ENCODE data around the gene TMEM119. TPM values are rescaled to one million over a fixed set of nuclear protein-coding genes. Genes with fewer than 3 reads are reported as not detected.
"Not testable (repeated sequence)": the region's sequence is repeated elsewhere in the genome, so short reads cannot be mapped to it uniquely, and the experiment has no call there.

The TMEM119 gene
- total RNA-seq, 1 donor from 2014 or later = 34.4 TPM

DNA sequence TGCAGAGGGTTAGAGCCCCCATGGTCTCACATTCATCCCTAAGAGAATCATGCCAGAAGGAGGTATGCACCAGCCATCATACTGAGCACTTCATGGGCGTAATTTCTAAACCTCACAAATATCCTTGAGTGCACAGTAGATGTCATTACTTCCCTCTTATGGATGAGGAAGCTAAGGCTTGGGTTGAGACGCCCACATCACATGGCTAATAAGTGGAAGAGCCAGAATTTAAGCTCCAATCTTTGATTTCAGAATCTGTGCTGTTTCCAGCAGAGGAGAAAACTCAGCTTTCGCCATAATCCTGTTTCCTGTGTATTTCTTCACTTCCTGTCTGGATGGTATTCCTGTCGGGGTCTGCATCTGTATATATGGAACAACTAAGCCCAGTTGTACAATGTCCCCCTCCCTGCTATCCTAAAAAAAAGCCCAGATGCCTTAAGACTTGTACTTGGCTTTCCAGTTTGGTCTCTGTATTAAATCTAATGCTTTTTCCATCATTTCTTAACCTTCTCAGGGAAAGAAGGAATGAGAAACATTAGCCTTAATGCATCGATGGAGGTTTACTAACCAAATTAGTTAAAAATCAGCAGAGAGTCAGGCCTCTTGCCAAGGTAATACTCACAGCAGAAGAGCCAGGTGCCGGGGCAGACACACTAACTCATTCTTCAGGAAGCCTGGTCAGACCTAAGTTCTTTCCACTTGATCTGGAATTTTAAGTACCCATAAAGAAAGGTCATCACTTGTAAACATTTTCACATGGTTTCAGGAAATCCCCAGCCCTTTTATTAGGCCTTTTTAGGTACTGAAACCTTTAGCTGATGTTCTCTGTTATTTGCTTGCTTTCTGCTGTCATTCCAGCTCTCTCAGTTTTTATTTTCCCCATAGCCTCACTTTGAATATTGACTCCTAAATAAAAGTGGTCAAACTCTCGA is 30.2 kb downstream of the TMEM119 start:
- DNase-seq (ENCODE audit: low read depth) = no peak

- no peak for DNase-seq (ENCODE audit: low read depth)
Measured at GRCh38 chr12:108566452-108566851, 31.4 kb downstream of the TMEM119 start.

GRCh38 chr12:108565976-108566375 is 31.9 kb downstream of the TMEM119 start:
- peak; percentile 90 for DNase-seq (ENCODE audit: low read depth)

DNA sequence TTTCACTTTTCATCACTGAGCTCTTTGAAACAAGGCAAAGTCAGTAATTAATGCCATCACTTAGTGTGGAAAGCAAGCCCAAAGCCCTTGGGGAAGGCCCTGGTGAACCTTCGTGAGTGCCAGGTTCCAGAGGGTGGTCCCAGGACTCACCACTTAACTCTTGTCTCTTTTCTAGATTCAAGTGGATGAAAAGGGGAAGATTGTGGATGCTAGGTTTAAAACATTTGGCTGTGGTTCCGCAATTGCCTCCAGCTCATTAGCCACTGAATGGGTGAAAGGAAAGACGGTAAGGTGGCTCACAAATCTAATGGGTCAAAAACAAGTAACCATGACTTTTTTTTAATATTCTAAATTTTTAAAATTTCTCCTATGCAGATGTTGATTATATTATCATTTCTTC is 32.7 kb downstream of the TMEM119 start:
- no peak for DNase-seq (ENCODE audit: low read depth)

DNA sequence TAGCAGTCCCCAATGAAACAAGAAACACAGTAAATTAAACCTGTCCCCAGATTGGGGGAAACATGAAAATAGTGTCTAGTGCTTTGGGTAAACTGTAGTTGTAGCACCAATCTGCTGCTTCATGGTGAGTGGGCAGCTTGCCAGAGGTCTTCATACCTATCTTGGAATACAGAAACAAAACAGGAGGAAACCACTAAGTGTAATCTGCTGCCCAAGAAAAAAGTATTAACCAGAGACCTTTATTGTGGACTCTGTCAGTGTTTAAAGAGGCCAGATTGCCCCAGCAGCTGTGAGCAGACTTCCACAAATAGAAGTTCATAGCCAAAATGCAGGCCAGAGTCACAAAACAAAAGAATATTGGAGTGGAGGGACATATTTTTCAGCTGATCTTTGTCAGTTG is 33.2 kb downstream of the TMEM119 start:
- DNase-seq (ENCODE audit: low read depth) = no peak

DNA sequence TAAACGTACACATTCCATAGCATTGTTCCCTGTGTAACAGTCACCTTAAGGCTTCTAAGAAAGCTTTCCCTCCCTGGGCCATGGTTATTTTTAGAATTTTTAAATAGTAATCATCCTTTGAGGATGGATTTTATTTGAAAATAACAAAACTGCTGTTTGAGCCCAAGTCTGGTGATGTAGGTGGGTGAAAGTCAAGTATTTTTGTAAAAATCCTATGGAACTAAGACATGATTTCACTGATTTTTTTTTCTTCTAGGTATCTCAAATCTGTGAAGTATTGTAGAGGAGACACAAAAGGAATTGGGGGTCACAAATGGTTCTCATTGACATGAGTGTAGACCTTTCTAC is 34.1 kb downstream of the TMEM119 start:
- no peak for DNase-seq (ENCODE audit: low read depth)

DNA sequence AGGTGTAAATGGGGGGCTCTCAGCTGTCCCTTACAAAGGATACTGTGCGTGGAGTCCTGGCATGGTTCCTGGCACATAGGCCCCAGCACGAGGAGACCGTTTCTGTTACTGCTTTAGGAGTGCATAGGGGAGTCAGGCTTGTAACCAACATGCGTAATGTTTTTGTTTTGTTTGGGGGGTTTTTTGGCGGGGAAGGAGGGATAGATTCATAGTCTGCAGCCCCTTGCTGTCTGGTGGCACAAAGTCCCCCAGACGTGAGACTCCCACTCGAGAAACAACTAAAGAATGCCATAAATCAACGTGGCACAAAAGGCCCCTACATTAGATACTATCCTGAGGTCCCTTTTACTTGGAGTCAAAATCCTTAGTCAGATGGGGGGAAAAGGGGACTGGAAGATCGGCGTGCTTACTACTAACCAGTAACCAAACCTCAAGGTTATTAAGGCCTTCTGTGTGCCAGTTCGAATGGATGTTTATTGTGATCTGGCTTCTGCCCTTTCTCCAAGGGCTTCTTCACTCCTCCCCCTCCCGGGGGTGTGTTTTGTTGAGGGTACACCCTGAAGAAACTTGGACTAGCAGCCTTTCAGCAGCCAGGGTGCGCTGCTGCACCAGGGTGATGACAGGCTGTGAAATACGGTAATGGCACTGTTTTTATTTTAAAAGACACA is 34.6 kb downstream of the TMEM119 start:
- DNase-seq (ENCODE audit: low read depth) = peak; percentile 89

- peak; percentile 97 for DNase-seq (ENCODE audit: low read depth)
Measured at GRCh38 chr12:108562348-108563135, 35.3 kb downstream of the TMEM119 start, which contains the start of gene ISCU. Gene ISCU (plus strand): TSS chr12:108562596. CDS start chr12:108562623, 27 bp downstream.

DNA sequence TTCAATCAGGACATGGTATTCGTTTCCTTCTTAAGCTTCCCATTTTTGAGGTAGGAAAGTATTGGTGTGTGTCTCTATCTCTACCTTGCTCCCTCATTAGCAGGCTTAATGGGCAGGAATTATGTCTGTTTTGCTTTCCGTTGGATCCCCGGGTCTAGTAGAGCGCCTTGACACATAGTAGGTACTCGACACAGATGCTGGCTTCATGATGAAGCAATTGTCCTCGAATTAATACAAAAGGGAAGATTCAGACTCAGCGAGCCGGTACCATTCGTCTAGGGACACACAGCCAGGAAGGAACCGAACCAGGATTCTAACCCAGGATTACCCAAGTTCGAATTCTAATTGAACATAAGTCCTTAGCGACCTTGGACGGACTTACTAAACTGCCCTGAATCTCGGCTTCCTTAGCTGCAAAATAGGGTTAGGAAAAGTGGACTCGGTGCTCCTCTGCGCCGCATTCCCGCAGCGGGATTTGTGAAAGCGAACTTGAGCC is 36.0 kb downstream of the TMEM119 start:
- DNase-seq (ENCODE audit: low read depth) = no peak

DNA sequence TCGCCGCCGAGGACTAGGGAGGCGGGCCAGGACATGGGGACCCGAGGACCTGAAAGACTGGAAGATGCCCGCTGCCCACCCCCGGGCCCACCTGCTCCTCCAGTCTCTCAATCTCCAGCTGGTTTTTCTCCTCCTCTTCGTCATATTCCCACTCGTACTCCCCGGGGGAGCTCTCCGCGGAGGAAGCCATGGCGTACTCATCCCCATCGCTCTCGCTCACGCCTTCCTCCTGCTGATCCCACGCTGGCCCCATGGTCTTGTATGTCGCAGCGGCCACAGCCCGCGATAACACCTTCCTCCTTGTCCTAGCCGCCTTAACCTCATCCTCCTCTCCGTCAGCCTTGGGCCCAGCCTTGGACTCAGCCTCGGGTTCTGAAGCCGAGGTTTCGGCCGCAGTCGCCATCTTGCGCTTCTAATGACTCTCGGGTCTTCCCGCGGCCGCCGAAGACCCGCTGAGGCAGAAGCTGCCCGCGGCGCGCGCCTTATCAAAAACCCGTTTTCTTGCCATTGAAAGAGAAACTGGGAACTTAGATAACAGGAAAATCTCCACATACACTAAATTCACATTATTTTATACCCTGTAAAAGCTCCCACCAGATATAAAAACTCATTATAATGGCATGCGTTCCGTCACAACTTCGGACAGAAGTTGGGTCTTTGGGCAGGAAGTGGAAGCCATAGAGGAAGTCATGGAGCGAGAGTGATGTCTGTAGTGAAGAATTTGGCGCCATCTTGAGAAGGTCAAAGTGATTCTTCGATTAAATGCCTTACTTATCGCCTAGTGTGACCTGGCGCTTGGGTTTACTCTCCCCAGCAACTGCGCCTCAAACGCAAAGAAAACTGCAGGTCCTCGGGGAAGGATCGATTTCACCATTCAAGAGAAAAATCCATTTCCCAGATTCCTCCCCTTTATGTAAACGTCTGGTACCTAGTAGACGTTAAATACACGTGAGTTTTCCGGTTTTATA is 36.8 kb downstream of the TMEM119 start, which contains the start of gene SART3:
SART3 (minus strand) TSS at position 422 of the 968 bp plus-strand sequence; CDS start at position 403, 19 bp downstream.
- peak; percentile 92 for DNase-seq (ENCODE audit: low read depth)

- peak; percentile 15 for DNase-seq (ENCODE audit: low read depth)
Measured at GRCh38 chr12:108560321-108560721, 37.6 kb downstream of the TMEM119 start.

GRCh38 chr12:108559748-108560147 is 38.1 kb downstream of the TMEM119 start:
- DNase-seq (ENCODE audit: low read depth) = no peak

- no peak for DNase-seq (ENCODE audit: low read depth)
Measured at GRCh38 chr12:108559007-108559655, 38.8 kb downstream of the TMEM119 start.

DNA sequence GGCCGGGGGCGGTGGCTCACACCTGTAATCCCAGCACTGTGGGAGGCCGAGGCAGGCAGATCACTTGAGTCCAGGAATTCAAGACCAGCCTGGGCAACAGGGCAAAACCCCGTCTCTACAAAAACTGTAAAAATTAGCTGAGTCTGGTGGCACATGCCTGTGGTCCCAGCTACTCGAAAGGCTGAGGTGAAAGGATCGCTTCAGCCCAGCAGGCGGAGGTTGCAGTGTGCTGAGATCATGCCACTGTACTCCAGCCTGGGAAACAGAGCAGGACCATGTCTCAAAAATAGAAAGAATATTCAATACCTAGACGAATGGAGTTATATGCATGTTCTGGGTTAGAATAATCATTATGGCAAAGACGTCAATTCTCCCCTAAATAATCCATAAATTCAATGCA is 42.5 kb downstream of the TMEM119 start:
- not testable (repeated sequence) for DNase-seq (ENCODE audit: low read depth)

DNA sequence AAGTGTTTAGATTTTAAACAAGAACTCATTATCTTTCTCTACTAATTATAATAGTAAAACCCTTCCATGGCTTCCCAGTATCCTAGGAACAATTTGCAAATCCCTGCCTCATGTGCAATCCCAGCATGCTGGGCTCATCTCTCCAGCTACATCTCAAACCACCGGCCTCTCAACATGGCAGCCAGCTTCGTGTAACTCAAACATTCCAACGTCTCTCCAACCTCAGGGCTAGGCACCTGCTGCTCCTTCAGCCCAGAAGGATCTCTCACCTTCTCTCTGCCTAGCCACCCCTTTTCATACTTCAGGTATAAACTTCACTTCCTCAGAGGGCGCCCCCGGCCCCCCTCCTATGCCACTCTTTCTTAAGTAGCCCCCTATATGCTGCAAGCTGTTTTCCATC is 44.1 kb downstream of the TMEM119 start:
- DNase-seq (ENCODE audit: low read depth) = no peak

- peak; percentile 76 for DNase-seq (ENCODE audit: low read depth)
Measured at GRCh38 chr12:108551535-108551934, 46.3 kb downstream of the TMEM119 start.

GRCh38 chr12:108548954-108549521 is 48.8 kb downstream of the TMEM119 start:
- DNase-seq (ENCODE audit: low read depth) = no peak

DNA sequence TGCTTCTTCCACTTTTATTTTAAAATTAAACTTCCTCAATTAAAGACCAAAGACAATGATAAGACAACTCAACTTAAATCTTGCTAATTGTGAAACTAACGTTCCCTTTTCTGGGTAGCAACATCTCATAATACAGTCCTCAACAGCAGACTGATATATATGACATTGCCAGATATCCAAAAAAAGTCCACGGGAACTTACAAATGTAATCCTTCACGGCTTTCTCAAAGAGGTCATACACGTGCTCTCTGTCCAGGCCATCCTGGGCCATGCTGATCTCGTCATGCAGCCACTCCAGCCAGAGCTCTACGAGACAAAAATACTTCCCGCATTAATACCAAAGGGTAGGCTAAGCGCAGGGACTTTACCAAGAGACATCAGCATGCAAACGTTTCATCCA is 50.2 kb downstream of the TMEM119 start:
- no peak for DNase-seq (ENCODE audit: low read depth)

DNA sequence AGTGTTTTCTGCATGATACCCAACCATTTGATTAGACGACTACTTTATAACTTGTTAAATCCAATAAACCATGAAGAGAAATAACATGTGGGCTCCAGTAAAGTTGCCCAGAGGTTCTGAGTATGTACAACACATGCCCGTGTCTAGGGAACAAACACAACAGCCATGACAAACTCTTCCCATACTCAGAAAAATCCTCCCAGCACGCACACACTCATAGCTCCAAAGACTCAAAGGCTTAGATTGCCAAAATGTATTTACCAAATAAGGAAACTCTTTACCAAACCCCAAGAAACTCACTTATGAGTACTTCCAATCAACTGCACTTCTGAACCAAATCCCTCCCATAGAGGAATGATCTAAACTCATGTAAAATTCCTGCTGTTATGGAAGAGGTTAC is 54.2 kb downstream of the TMEM119 start:
- no peak for DNase-seq (ENCODE audit: low read depth)

Measured in myocyte (in vitro differentiated cells).